Neutrophil (primary cell): ENCODE measurements around the gene TMEM131.

Experiments
- H3K27ac ChIP-seq: fragments of 200-600 bp; sonication (generic); 2 replicates; pipeline ENCODE4 v1.5.1; 2016; ENCODE audit warnings: mild to moderate bottlenecking, moderate library complexity
- H3K27me3 ChIP-seq: fragments of 200-600 bp; sonication (generic); 2 replicates; pipeline ENCODE4 v1.6.0; 2016; ENCODE audit warnings: mild to moderate bottlenecking
- H3K36me3 ChIP-seq: fragments of 200-600 bp; sonication (generic); 2 replicates; pipeline ENCODE4 v1.5.1; 2017
- H3K4me1 ChIP-seq, 2 experiments: fragments of 200-600 bp in 1 of 2; sonication (generic) in 1 of 2; 1 replicate in 1 of 2; 2 replicates in 1 of 2; pipeline versions ENCODE4 v1.5.1 to v1.6.1; 2013 to 2016; ENCODE audit warnings: low read depth in 1 of 2, low read length in 1 of 2, mild to moderate bottlenecking in 1 of 2, moderate library complexity in 1 of 2; ENCODE audit not compliant: control insufficient read depth in 1 of 2, insufficient read depth in 1 of 2
- H3K4me3 ChIP-seq, 2 experiments: fragments of 200-600 bp in 1 of 2; sonication (generic) in 1 of 2; 1 replicate in 1 of 2; 2 replicates in 1 of 2; pipeline ENCODE4 v1.5.1; 2013 to 2016; ENCODE audit warnings: low read depth in 1 of 2, low read length in 1 of 2, mild to moderate bottlenecking in 1 of 2, moderate library complexity in 1 of 2
- H3K9me3 ChIP-seq: fragments of 200-600 bp; sonication (generic); 2 replicates; pipeline ENCODE4 v1.5.1; 2016
- TF ChIP-seq, protein P1 (sequence below): fragments of 200-600 bp; sonication (generic); IDR thresholded peaks from 2 replicates; pipeline ENCODE4 v1.5.1; 2016; ENCODE audit warnings: antibody characterized with exemption

TMEM131 gene

DNA sequence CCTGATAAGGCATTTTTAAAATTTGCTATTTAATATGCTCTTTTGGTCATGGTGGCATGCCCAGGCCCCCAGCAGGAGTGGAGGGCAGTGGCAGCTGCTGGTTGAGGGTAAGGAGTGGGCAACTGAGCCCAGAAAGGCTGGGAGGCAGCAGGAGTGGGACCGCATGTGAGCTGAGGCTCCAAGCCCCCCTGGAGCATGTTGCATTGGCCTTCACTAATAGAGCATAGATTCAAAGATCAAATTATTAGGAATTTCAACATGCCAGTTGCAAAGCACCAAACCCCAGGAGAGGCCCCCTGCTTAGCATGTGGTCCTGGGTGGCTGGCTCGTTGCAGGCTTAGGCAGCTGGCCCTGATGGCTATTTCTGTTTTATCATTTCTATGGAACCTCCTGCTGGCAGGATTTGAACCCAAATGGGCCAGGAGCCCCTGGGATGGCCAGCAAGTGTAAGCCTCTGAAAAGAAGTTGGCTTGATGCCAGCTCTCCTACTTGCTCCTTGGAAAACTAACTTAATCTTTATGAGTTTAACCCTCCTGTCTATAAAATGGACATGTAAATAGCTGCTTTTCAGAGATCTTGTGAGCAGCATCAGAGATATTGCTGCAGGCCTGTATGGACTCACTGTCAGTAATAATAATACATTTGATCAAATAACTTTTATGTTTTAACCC is 42.1 kb upstream of the TMEM131 start:
- H3K9me3 ChIP-seq = no peaks in the 10 kb centered on the region
- TF ChIP-seq, protein P1, sequence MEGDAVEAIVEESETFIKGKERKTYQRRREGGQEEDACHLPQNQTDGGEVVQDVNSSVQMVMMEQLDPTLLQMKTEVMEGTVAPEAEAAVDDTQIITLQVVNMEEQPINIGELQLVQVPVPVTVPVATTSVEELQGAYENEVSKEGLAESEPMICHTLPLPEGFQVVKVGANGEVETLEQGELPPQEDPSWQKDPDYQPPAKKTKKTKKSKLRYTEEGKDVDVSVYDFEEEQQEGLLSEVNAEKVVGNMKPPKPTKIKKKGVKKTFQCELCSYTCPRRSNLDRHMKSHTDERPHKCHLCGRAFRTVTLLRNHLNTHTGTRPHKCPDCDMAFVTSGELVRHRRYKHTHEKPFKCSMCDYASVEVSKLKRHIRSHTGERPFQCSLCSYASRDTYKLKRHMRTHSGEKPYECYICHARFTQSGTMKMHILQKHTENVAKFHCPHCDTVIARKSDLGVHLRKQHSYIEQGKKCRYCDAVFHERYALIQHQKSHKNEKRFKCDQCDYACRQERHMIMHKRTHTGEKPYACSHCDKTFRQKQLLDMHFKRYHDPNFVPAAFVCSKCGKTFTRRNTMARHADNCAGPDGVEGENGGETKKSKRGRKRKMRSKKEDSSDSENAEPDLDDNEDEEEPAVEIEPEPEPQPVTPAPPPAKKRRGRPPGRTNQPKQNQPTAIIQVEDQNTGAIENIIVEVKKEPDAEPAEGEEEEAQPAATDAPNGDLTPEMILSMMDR = no peak
- H3K4me3 ChIP-seq = no peak overlapping the region
- H3K4me1 ChIP-seq = no peaks in the 10 kb centered on the region
- H3K27ac ChIP-seq = no peak overlapping the region
- no peaks in the 10 kb centered on the region for H3K27me3 ChIP-seq
- H3K36me3 ChIP-seq = no peaks in the 10 kb centered on the region

DNA sequence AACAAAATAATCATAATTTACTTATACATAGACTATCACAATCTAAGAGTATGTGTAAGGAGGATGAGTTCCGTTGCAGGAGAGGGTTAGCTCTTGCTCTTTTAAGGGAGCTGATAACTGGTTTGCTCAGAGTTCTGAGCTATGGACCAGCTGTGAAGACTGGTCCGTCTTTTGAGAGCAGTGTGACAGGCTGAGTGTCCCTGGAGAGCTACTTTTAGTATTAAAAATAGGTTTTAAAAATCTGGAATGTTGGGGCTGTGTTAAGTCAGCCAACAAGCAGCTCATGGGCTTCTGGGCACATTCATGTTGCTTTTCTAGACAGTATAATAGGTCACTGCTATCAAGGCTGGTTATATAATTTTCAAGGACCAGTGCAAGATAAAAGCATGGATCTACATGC is 41.5 kb upstream of the TMEM131 start:
- TF ChIP-seq, protein P1 = no peak
- Histone ChIP-seq H3K27me3 (no peaks in the 10 kb centered on the region), H3K27ac (no peak overlapping the region), H3K4me3 (no peak overlapping the region), H3K4me1 (no peaks in the 10 kb centered on the region), H3K9me3 (no peaks in the 10 kb centered on the region), H3K36me3 (no peaks in the 10 kb centered on the region)

- Histone ChIP-seq H3K27ac (no peak overlapping the region), H3K9me3 (no peaks in the 10 kb centered on the region)
These were observed 40.7 kb upstream of the TMEM131 start for GRCh38 chr2:98036349-98037000.

GRCh38 chr2:98034745-98035144 is 39.0 kb upstream of the TMEM131 start:
- Histone ChIP-seq H3K27ac (no peak overlapping the region), H3K9me3 (no peaks in the 10 kb centered on the region)

More at GRCh38 chr2:98036349-98037000, 40.7 kb upstream of the TMEM131 start:
- TF ChIP-seq, protein P1 = no peak
- H3K27me3 ChIP-seq = no peaks in the 10 kb centered on the region
- no peaks in the 10 kb centered on the region for H3K36me3 ChIP-seq
- H3K4me3 ChIP-seq = no peak overlapping the region
- no peaks in the 10 kb centered on the region for H3K4me1 ChIP-seq

GRCh38 chr2:98032086-98032485 is 36.3 kb upstream of the TMEM131 start:
- Histone ChIP-seq H3K36me3 (no peaks in the 10 kb centered on the region), H3K9me3 (no peaks in the 10 kb centered on the region), H3K4me3 (no peak overlapping the region), H3K27ac (no peak overlapping the region), H3K4me1 (no peaks in the 10 kb centered on the region), H3K27me3 (no peaks in the 10 kb centered on the region)
- TF ChIP-seq, protein P1 = no peak

More at GRCh38 chr2:98034745-98035144, 39.0 kb upstream of the TMEM131 start:
- H3K4me3 ChIP-seq = no peak overlapping the region
- TF ChIP-seq, protein P1 = no peak
- H3K36me3 ChIP-seq = no peaks in the 10 kb centered on the region
- H3K4me1 ChIP-seq = no peaks in the 10 kb centered on the region
- no peaks in the 10 kb centered on the region for H3K27me3 ChIP-seq
